ENCODE data around the gene RNF175.

GRCh38 chr4:153794006-153794405 is 34.2 kb upstream of the RNF175 start:
- no peak for TF ChIP-seq POLR2A (IDR thresholded peaks at IDR 0.05)
- TF ChIP-seq, protein P1, sequence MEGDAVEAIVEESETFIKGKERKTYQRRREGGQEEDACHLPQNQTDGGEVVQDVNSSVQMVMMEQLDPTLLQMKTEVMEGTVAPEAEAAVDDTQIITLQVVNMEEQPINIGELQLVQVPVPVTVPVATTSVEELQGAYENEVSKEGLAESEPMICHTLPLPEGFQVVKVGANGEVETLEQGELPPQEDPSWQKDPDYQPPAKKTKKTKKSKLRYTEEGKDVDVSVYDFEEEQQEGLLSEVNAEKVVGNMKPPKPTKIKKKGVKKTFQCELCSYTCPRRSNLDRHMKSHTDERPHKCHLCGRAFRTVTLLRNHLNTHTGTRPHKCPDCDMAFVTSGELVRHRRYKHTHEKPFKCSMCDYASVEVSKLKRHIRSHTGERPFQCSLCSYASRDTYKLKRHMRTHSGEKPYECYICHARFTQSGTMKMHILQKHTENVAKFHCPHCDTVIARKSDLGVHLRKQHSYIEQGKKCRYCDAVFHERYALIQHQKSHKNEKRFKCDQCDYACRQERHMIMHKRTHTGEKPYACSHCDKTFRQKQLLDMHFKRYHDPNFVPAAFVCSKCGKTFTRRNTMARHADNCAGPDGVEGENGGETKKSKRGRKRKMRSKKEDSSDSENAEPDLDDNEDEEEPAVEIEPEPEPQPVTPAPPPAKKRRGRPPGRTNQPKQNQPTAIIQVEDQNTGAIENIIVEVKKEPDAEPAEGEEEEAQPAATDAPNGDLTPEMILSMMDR (IDR thresholded peaks at IDR 0.05), result no peak

All from sigmoid colon (tissue), 3 donors.